HG03064 (cell line): ENCODE data around the gene PDPR.
"Not testable (repeated sequence)": the region's sequence is repeated elsewhere in the genome, so short reads cannot be mapped to it uniquely, and the experiment has no call there.

Experiments used
- ATAC-seq: cut with Tn5 transposase; IDR thresholded peaks from one replicate; pipeline ENCODE4 v1.9.1; 2021; ENCODE audit warnings: low read depth; ENCODE audit not compliant: unreplicated experiment

Gene PDPR

GRCh38 chr16:70126226-70126625 lies 12.1 kb downstream of the PDPR start:
- ATAC-seq, result not testable (repeated sequence)

GRCh38 chr16:70127706-70128105 lies 13.6 kb downstream of the PDPR start:
- ATAC-seq, result not testable (repeated sequence)

- not testable (repeated sequence) for ATAC-seq
Observed at GRCh38 chr16:70128844-70129243, 14.7 kb downstream of the PDPR start.

- not testable (repeated sequence) for ATAC-seq
Observed at GRCh38 chr16:70135796-70136195, 21.7 kb downstream of the PDPR start.

- not testable (repeated sequence) for ATAC-seq
Observed at GRCh38 chr16:70136595-70136994, 22.5 kb downstream of the PDPR start.

GRCh38 chr16:70142739-70143138 lies 28.6 kb downstream of the PDPR start:
- ATAC-seq, result not testable (repeated sequence)

- ATAC-seq, result not testable (repeated sequence)
Observed at GRCh38 chr16:70143231-70143895, 29.2 kb downstream of the PDPR start.

GRCh38 chr16:70147853-70148252 lies 33.7 kb downstream of the PDPR start:
- ATAC-seq, result not testable (repeated sequence)

GRCh38 chr16:70148453-70148852 lies 34.3 kb downstream of the PDPR start:
- ATAC-seq, result not testable (repeated sequence)

- not testable (repeated sequence) for ATAC-seq
Observed at GRCh38 chr16:70149296-70149695, 35.2 kb downstream of the PDPR start.

GRCh38 chr16:70151391-70151790 lies 37.3 kb downstream of the PDPR start:
- ATAC-seq, result no peak

GRCh38 chr16:70151941-70152509 lies 37.9 kb downstream of the PDPR start:
- ATAC-seq, result no peak

GRCh38 chr16:70152578-70153302 lies 38.6 kb downstream of the PDPR start:
- ATAC-seq, result no peak

GRCh38 chr16:70154736-70155135 lies 40.6 kb downstream of the PDPR start:
- not testable (repeated sequence) for ATAC-seq

GRCh38 chr16:70156207-70156978 lies 42.3 kb downstream of the PDPR start:
- ATAC-seq, result no peak

- ATAC-seq, result no peak
Observed at GRCh38 chr16:70157105-70157476, 43.0 kb downstream of the PDPR start.

GRCh38 chr16:70157477-70158260 lies 43.5 kb downstream of the PDPR start:
- no peak for ATAC-seq

GRCh38 chr16:70158261-70158939 lies 44.3 kb downstream of the PDPR start:
- ATAC-seq, result no peak
